H1 (cell line): ENCODE measurements around the gene ZNF281. TPM values are rescaled to one million over a fixed set of nuclear protein-coding genes. Genes with fewer than 3 reads are reported as not detected.

ENCODE experiments used
- CTCF ChIA-PET: fragments of 300-600 bp; sonication (Branson Sonifier 250); formaldehyde crosslinking; loops from one replicate; lab custom pipeline; 2021; ENCODE audit not compliant: partially characterized antibody; lab: Charles Lee
- POLR2A ChIA-PET: fragments of 300-600 bp; sonication (Branson Sonifier 250); formaldehyde crosslinking; loops from one replicate; lab custom pipeline; 2021; ENCODE audit warnings: inconsistent platforms; ENCODE audit not compliant: partially characterized antibody; lab: Charles Lee
- DNase-seq, 2 experiments: peaks; one replicate each; pipeline versions ENCODE4 v3.0.0 to v3.0.0-alpha.2; 2010 to 2022; ENCODE audit warnings: low spot score in 2 of 2, low read depth in 1 of 2, mixed read lengths in 1 of 2
- FAIRE-seq: peaks from 2 replicates; lab custom pipeline; 2011; peaks lifted over from hg19 to GRCh38; lab: Jason Lieb, UNC
- H2AFZ ChIP-seq: 2 replicates; pipeline ENCODE4 v1.8.1; 2012; ENCODE audit warnings: low read length, inconsistent platforms
- H2AK5ac ChIP-seq: 2 replicates; pipeline ENCODE4 v1.6.1; 2013; ENCODE audit warnings: low read depth, low read length
- H2BK120ac ChIP-seq: replicated peaks from 2 replicates; pipeline ENCODE3; 2013; ENCODE audit warnings: low read depth, low read length, inconsistent platforms
- H2BK12ac ChIP-seq: 2 replicates; pipeline ENCODE4 v1.6.1; 2013; ENCODE audit warnings: low read depth, low read length
- H2BK15ac ChIP-seq: 2 replicates; pipeline ENCODE4 v1.6.1; 2013; ENCODE audit warnings: low read length
- H2BK20ac ChIP-seq: 2 replicates; pipeline ENCODE4 v1.6.1; 2013; ENCODE audit warnings: low read length
- H2BK5ac ChIP-seq: 2 replicates; pipeline ENCODE4 v1.6.1; 2013; ENCODE audit warnings: low read depth, low read length
- H3K14ac ChIP-seq: 2 replicates; pipeline ENCODE4 v1.6.1; 2013; ENCODE audit warnings: inconsistent platforms; ENCODE audit not compliant: insufficient read length
- H3K18ac ChIP-seq: 2 replicates; pipeline ENCODE4 v1.6.1; 2013; ENCODE audit warnings: low read length; ENCODE audit errors: extremely low read depth
- H3K23ac ChIP-seq: 2 replicates; pipeline ENCODE4 v1.6.1; 2013; ENCODE audit warnings: inconsistent platforms; ENCODE audit not compliant: insufficient read length
- H3K23me2 ChIP-seq: 2 replicates; pipeline ENCODE4 v1.6.1; 2013; ENCODE audit warnings: low read depth, low read length
- H3K27ac ChIP-seq: 2 replicates; pipeline ENCODE4 v1.6.1; 2011; ENCODE audit warnings: low read depth, low read length, inconsistent platforms
- H3K27me3 ChIP-seq, 4 experiments: replicated peaks in 1 of 4; 1 replicate in 1 of 4; 2 replicates in 3 of 4; pipeline versions ENCODE4 v1.6.1 to v1.8.1; 2011 to 2013; ENCODE audit warnings: low read length in 3 of 4, mild to moderate bottlenecking in 3 of 4, inconsistent platforms in 2 of 4, mixed read lengths in 2 of 4, moderate library complexity in 1 of 4; ENCODE audit not compliant: control insufficient read depth in 3 of 4, insufficient read depth in 3 of 4; ENCODE audit errors: extremely low read depth in 1 of 4
- H3K36me3 ChIP-seq, 4 experiments: 2 replicates each; pipeline versions ENCODE4 v1.6.1 to v1.8.1; 2011 to 2013; ENCODE audit warnings: mild to moderate bottlenecking in 4 of 4, low read length in 3 of 4, moderate library complexity in 2 of 4, control low read depth in 1 of 4, inconsistent platforms in 1 of 4; ENCODE audit not compliant: insufficient read depth in 4 of 4, control insufficient read depth in 2 of 4
- H3K4ac ChIP-seq: replicated peaks from 2 replicates; pipeline ENCODE3; 2013; ENCODE audit warnings: low read length, low read depth, mixed read lengths, inconsistent platforms; ENCODE audit not compliant: insufficient read length
- H3K4me1 ChIP-seq, 4 experiments: replicated peaks in 1 of 4; 1 replicate in 1 of 4; 2 replicates in 3 of 4; pipeline versions ENCODE4 v1.6.1 to v1.8.1; 2011 to 2013; ENCODE audit warnings: low read length in 3 of 4, inconsistent platforms in 2 of 4, mixed read lengths in 1 of 4; ENCODE audit not compliant: insufficient read depth in 4 of 4, control insufficient read depth in 3 of 4
- H3K4me2 ChIP-seq, 2 experiments: 2 replicates each; pipeline versions ENCODE4 v1.6.1 to v1.8.1; 2011 to 2013; ENCODE audit warnings: low read depth in 2 of 2, low read length in 2 of 2, control low read depth in 1 of 2, inconsistent platforms in 1 of 2, mild to moderate bottlenecking in 1 of 2; ENCODE audit not compliant: insufficient read depth in 1 of 2
- H3K4me3 ChIP-seq, 4 experiments: fragments of 200-600, 300-600 bp in 1 of 4; sonication (generic), shearing (Covaris generic), sonication (Bioruptor Twin) in 1 of 4; 2 replicates each; pipeline versions ENCODE4 v1.5.1 to v1.8.1; 2011 to 2016; ENCODE audit warnings: low read length in 4 of 4, low read depth in 3 of 4, control low read depth in 2 of 4, inconsistent platforms in 2 of 4, mild to moderate bottlenecking in 2 of 4, mixed read lengths in 1 of 4, moderate library complexity in 1 of 4; ENCODE audit not compliant: insufficient read depth in 2 of 4; ENCODE audit errors: extremely low read depth in 1 of 4
- H3K56ac ChIP-seq: replicated peaks from 2 replicates; pipeline ENCODE3; 2013; ENCODE audit warnings: low read depth, mild to moderate bottlenecking, mixed read lengths, low read length, inconsistent platforms; ENCODE audit not compliant: insufficient read length
- H3K79me1 ChIP-seq: 2 replicates; pipeline ENCODE4 v1.6.1; 2013; ENCODE audit warnings: low read depth, low read length, control low read depth
- H3K79me2 ChIP-seq, 2 experiments: 2 replicates each; pipeline versions ENCODE4 v1.6.1 to v1.8.1; 2012 to 2013; ENCODE audit warnings: low read length in 2 of 2, mild to moderate bottlenecking in 2 of 2, inconsistent platforms in 1 of 2; ENCODE audit not compliant: insufficient read depth in 2 of 2, control insufficient read depth in 1 of 2
- H3K9ac ChIP-seq, 4 experiments: replicated peaks in 1 of 4; 1 replicate in 1 of 4; 2 replicates in 3 of 4; pipeline versions ENCODE4 v1.6.1 to v1.8.1; 2011 to 2013; ENCODE audit warnings: low read depth in 3 of 4, low read length in 3 of 4, control low read depth in 2 of 4, mild to moderate bottlenecking in 2 of 4, moderate library complexity in 2 of 4, inconsistent platforms in 1 of 4; ENCODE audit errors: extremely low read depth in 1 of 4
- H3K9me3 ChIP-seq, 2 experiments: 2 replicates each; pipeline versions ENCODE4 v1.6.1 to v1.8.1; 2012 to 2013; ENCODE audit warnings: mild to moderate bottlenecking in 2 of 2, moderate library complexity in 2 of 2, control low read depth in 1 of 2, inconsistent platforms in 1 of 2, low read depth in 1 of 2, low read length in 1 of 2, mixed read lengths in 1 of 2; ENCODE audit not compliant: insufficient read depth in 2 of 2
- H4K20me1 ChIP-seq, 2 experiments: replicated peaks in 1 of 2; 2 replicates each; pipeline versions ENCODE3 to v1.8.1; 2011 to 2013; ENCODE audit warnings: inconsistent platforms in 2 of 2, low read length in 2 of 2, mild to moderate bottlenecking in 1 of 2; ENCODE audit not compliant: insufficient read depth in 2 of 2, control insufficient read depth in 1 of 2
- H4K5ac ChIP-seq: 2 replicates; pipeline ENCODE4 v1.6.1; 2013; ENCODE audit warnings: low read length, low read depth, mixed read lengths, inconsistent platforms; ENCODE audit not compliant: insufficient read length
- H4K8ac ChIP-seq: 2 replicates; pipeline ENCODE4 v1.8.0; 2013; ENCODE audit warnings: mild to moderate bottlenecking, moderate library complexity, low read length, inconsistent platforms; ENCODE audit not compliant: insufficient read depth; ENCODE audit errors: extremely low read depth
- H4K91ac ChIP-seq: replicated peaks from 2 replicates; pipeline ENCODE3; 2013; ENCODE audit warnings: low read length, mixed read lengths, inconsistent platforms; ENCODE audit not compliant: insufficient read length
- CBX8 ChIP-seq: fragments of 300-800, 300-1000 bp; sonication (generic); IDR thresholded peaks from 2 replicates; pipeline ENCODE4 v1.7.1; 2016; ENCODE audit warnings: low read depth, low read length, borderline replicate concordance
- CHD1 ChIP-seq: IDR thresholded peaks from 2 replicates; pipeline ENCODE4 v1.6.1; 2012; ENCODE audit warnings: low read depth, low read length, improper control_type of control experiment
- EGR1 ChIP-seq: IDR thresholded peaks from 2 replicates; pipeline ENCODE4 v1.6.1; 2011; ENCODE audit warnings: low read depth, low read length, borderline replicate concordance
- EZH2 ChIP-seq: fragments of 200-600 bp; sonication (generic); IDR thresholded peaks from 2 replicates; pipeline ENCODE4 v1.7.1; 2012; ENCODE audit warnings: low read depth, mild to moderate bottlenecking, moderate library complexity, low read length, inconsistent platforms; ENCODE audit not compliant: severe bottlenecking
- HDAC2 ChIP-seq, 2 experiments: fragments of 300-600 bp in 1 of 2; sonication (generic) in 1 of 2; IDR thresholded peaks; 2 replicates each; pipeline ENCODE4 v1.6.1; 2011 to 2012; ENCODE audit warnings: low read depth in 2 of 2, low read length in 2 of 2, mild to moderate bottlenecking in 2 of 2, moderate library complexity in 2 of 2, borderline replicate concordance in 1 of 2, inconsistent platforms in 1 of 2
- JUND ChIP-seq: IDR thresholded peaks from 2 replicates; pipeline ENCODE4 v1.6.1; 2011; ENCODE audit warnings: mild to moderate bottlenecking, improper control_type of control experiment, low read length
- KDM4A ChIP-seq: IDR thresholded peaks from one replicate; pipeline ENCODE4 v1.7.1; 2012; ENCODE audit warnings: low read depth, mild to moderate bottlenecking, moderate library complexity, low read length, inconsistent platforms; ENCODE audit not compliant: severe bottlenecking
- KDM5A ChIP-seq: fragments of 200-600 bp; IDR thresholded peaks from 2 replicates; pipeline ENCODE4 v1.7.1; 2012; ENCODE audit warnings: mild to moderate bottlenecking, low read length, inconsistent platforms, mixed read lengths
- MAFK ChIP-seq: IDR thresholded peaks from 2 replicates; pipeline ENCODE4 v1.6.1; 2012; ENCODE audit warnings: low read depth, mild to moderate bottlenecking, improper control_type of control experiment, low read length
- POLR2AphosphoS5 ChIP-seq: IDR thresholded peaks from 2 replicates; pipeline ENCODE4 v1.6.1; 2011; ENCODE audit warnings: low read depth, low read length
- RNF2 ChIP-seq: fragments of 200-900, 300-1000 bp; sonication (generic); IDR thresholded peaks from 2 replicates; pipeline ENCODE4 v1.7.1; 2016; ENCODE audit warnings: borderline replicate concordance, low read depth, mild to moderate bottlenecking, antibody characterized with exemption, low read length; ENCODE audit not compliant: poor library complexity, severe bottlenecking; ENCODE audit errors: missing control alignments
- TBP ChIP-seq: IDR thresholded peaks from 2 replicates; pipeline ENCODE4 v1.6.1; 2011; ENCODE audit warnings: low read depth, low read length, improper control_type of control experiment
- WGBS, 2 experiments: shearing (Covaris generic) in 1 of 2; methylation state at CpG; one replicate each; pipeline versions ENCODE4 v1.1.6 to v1.1.7; 2013 to 2015; ENCODE audit warnings: low lambda C conversion rate in 2 of 2, mixed read lengths in 2 of 2, inconsistent platforms in 1 of 2, low coverage in 1 of 2, missing lambda C conversion rate in 1 of 2; ENCODE audit not compliant: insufficient replicate concordance in 2 of 2, insufficient coverage in 1 of 2, insufficient read length in 1 of 2; ENCODE audit errors: extremely low coverage in 1 of 2, missing lambda C conversion rate in 1 of 2; 5-methylcytosine and 5-hydroxymethylcytosine counted together
- polyA plus RNA-seq, 7 experiments: library from polyadenylated mRNA; depleted of rRNA in 3 of 7; stranded (reverse) in 5 of 7; unstranded in 2 of 7; fragments of >200 nt in 5 of 7; fragments of 200-250 nt in 2 of 7; gene quantifications; 1 replicate in 5 of 7; 2 replicates in 1 of 7; 4 replicates in 1 of 7; pipeline versions ENCODE4 v1.2.1 to v1.2.3, GENCODE V29; 2011 to 2013; ENCODE audit warnings: missing spikeins in 2 of 7, mixed read lengths in 2 of 7
- total RNA-seq: library from RNA; stranded (reverse); fragmentation: NEBNext Ultra II Directional; extraction: Animal tissue kit (Norgen Biotek cat#: 25700); gene quantifications from 2 replicates; pipeline ENCODE4 v1.2.1, GENCODE V29; 2021

ZNF281 gene
- total and polyA plus RNA-seq, 2 of the 8 experiments (the other 6 are each of a cell fraction or from before 2014, with no cell fraction given), result 19.5 to 61.4 TPM

DNA sequence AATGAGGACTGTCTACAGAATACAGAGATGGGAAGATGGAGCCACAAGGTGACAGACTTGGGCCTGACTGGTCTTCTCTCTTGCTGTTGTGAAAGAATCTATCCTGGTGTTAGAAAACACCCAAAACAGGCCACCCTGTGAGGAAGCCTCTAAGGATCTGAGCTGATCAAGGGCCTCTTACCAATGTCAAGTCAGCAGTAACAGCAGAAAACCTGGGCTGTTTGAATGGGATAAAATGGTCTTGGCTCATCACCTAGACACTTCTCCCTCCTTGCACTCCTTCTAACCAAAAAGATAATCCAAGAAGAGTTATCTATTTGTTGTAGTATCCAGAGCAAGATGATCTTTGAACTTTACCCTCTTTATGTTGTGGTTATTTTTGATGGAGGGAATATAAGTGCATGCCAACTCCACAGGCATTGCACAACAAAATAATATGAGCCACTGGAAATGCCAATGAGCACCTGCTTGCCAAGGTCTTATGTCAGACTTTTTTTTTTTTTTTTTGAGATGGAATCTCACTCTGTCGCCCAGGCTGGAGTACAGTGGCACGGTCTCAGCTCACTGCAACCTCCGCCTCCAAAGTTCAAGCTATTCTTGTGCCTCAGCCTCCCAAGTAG lies 32.8 kb upstream of the ZNF281 start:
- Histone ChIP-seq H2BK20ac (no peak overlapping the region), H2BK12ac (no peak overlapping the region), H3K79me1 (peaks cover 2% of the 10 kb centered on the region; the same call in 1 of the 2 replicates), H3K4me2 (no peak overlapping the region), H3K4me1 (no peaks in the 10 kb centered on the region; a peak in 1 of 7 replicates), H3K23me2 (no peaks in the 10 kb centered on the region), H3K4ac (no peak overlapping the region), H3K9me3 (peaks cover 0 to 3% of the 10 kb centered on the region in 2 experiments; a peak in 1 of 4 replicates), H4K5ac (no peak overlapping the region), H2AFZ (no peak overlapping the region), H3K9ac (no peak overlapping the region), H4K20me1 (no peaks in the 10 kb centered on the region), H3K14ac (no peak overlapping the region), H3K23ac (no peak overlapping the region), H3K27ac (no peak overlapping the region), H3K27me3 (no peaks in the 10 kb centered on the region), H4K8ac (no peak overlapping the region), H2BK15ac (no peak overlapping the region), H2BK5ac (no peak overlapping the region), H4K91ac (no peak overlapping the region), H3K36me3 (peaks cover 0 to 15% (median 5%) of the 10 kb centered on the region in 4 experiments; a peak in 2 of 8 replicates), H3K56ac (no peak overlapping the region), H3K79me2 (no peaks in the 10 kb centered on the region; a peak in 1 of 4 replicates), H2BK120ac (no peak overlapping the region), H3K4me3 (no peak overlapping the region), H2AK5ac (no peak overlapping the region), H3K18ac (no peak overlapping the region)
- ChIA-PET POLR2A (interaction anchor here (1.0 to 2.7 kb wide), 5 partner anchors 11 to 16 kb away, joined by 4 to 7 read pairs (median 5); no protein-coding TSS in a partner anchor), CTCF (interaction anchor here (0.9 to 1.0 kb wide), 2 partner anchors 116 to 161 kb away, joined by 3 to 4 read pairs; no protein-coding TSS in a partner anchor)
- no peak for DNase-seq
- WGBS, 2 experiments, result 100% methylated on average over 3 of the region's 3 CpGs; no CpG with 5 or more reads in 1 of the 2 experiments
- FAIRE-seq, result no peak
- TF ChIP-seq EZH2 (no peak), MAFK (no peak), KDM5A (no peak), RNF2 (no peak), TBP (no peak), KDM4A (no peak), POLR2AphosphoS5 (no peak), EGR1 (no peak), CHD1 (no peak), HDAC2 (IDR thresholded peaks at IDR 0.05; ENCODE audit: borderline replicate concordance in 1 of 2, low read depth in 2 of 2, low read length in 2 of 2) (no peak), JUND (no peak), CBX8 (no peak)
